ENCODE measurements around the gene GUCY1A2. TPM values are rescaled to one million over a fixed set of nuclear protein-coding genes. Genes with fewer than 3 reads are reported as not detected.

GUCY1A2 gene
- total RNA-seq, 6 experiments from 2014 or later: 1.1 to 4.9 (median 2.5) TPM

- intact Hi-C loops (cut with DNase I): no loop called here
- Histone ChIP-seq H3K36me3 (no peaks in the 10 kb centered on the region), H3K9me3 (no peaks in the 10 kb centered on the region), H3K27me3 (no peaks in the 10 kb centered on the region), H3K27ac (no peak overlapping the region), H3K4me3 (no peak overlapping the region), H3K4me1 (no peaks in the 10 kb centered on the region)
- ATAC-seq (no peak), DNase-seq (no peak)
- 47% methylated on average over 4 of the region's 4 CpGs for WGBS (ENCODE audit: insufficient coverage, low coverage, low lambda C conversion rate, missing lambda C conversion rate)
- TF ChIP-seq POLR2A (IDR thresholded peaks at IDR 0.05): no peak
- TF ChIP-seq, protein P1, sequence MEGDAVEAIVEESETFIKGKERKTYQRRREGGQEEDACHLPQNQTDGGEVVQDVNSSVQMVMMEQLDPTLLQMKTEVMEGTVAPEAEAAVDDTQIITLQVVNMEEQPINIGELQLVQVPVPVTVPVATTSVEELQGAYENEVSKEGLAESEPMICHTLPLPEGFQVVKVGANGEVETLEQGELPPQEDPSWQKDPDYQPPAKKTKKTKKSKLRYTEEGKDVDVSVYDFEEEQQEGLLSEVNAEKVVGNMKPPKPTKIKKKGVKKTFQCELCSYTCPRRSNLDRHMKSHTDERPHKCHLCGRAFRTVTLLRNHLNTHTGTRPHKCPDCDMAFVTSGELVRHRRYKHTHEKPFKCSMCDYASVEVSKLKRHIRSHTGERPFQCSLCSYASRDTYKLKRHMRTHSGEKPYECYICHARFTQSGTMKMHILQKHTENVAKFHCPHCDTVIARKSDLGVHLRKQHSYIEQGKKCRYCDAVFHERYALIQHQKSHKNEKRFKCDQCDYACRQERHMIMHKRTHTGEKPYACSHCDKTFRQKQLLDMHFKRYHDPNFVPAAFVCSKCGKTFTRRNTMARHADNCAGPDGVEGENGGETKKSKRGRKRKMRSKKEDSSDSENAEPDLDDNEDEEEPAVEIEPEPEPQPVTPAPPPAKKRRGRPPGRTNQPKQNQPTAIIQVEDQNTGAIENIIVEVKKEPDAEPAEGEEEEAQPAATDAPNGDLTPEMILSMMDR (IDR thresholded peaks at IDR 0.05): no peak
These were observed 20.0 kb downstream of the GUCY1A2 start for GRCh38 chr11:106998116-106998915.

- DNase-seq (no peak), ATAC-seq (no peak)
- intact Hi-C loops (cut with DNase I): no loop called here
- Histone ChIP-seq H3K36me3 (no peaks in the 10 kb centered on the region), H3K4me1 (no peaks in the 10 kb centered on the region), H3K9me3 (no peaks in the 10 kb centered on the region), H3K4me3 (no peak overlapping the region), H3K27me3 (no peaks in the 10 kb centered on the region), H3K27ac (no peak overlapping the region)
- 59% methylated on average over 3 of the region's 3 CpGs for WGBS (ENCODE audit: insufficient coverage, low coverage, low lambda C conversion rate, missing lambda C conversion rate)
- TF ChIP-seq, protein P1 (IDR thresholded peaks at IDR 0.05): no peak
- TF ChIP-seq POLR2A (IDR thresholded peaks at IDR 0.05): no peak
These were observed 21.0 kb downstream of the GUCY1A2 start for GRCh38 chr11:106997227-106997626.

GRCh38 chr11:106996691-106997090 lies 21.6 kb downstream of the GUCY1A2 start:
- Histone ChIP-seq H3K27ac (no peak overlapping the region), H3K9me3 (no peaks in the 10 kb centered on the region), H3K27me3 (no peaks in the 10 kb centered on the region), H3K4me3 (no peak overlapping the region), H3K4me1 (no peaks in the 10 kb centered on the region), H3K36me3 (no peaks in the 10 kb centered on the region)
- WGBS (ENCODE audit: insufficient coverage, low coverage, low lambda C conversion rate, missing lambda C conversion rate): 46% methylated on average over 3 of the region's 3 CpGs
- TF ChIP-seq, protein P1 (IDR thresholded peaks at IDR 0.05): no peak
- no peak for TF ChIP-seq POLR2A (IDR thresholded peaks at IDR 0.05)
- intact Hi-C loops (cut with DNase I): no loop called here
- DNase-seq (no peak), ATAC-seq (no peak)

DNA sequence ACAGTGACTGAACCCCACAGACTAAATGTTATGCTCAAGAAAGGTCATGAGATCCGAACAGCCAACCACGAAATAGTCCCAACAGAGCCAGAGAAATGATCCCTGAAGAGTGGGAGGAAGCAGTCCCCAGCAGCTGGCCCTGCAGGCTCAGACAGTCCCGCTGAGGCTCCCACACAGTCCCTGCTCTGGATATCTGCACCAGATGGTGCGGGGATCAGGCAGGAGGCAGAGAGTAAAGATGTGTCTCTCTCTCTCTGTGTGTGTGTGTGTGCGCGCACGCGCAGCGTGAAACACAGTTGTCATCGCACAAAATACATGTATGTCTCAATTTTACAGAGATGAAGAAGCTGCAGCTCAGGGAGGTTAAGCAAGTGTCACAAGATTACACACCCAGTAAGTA lies 27.9 kb downstream of the GUCY1A2 start:
- TF ChIP-seq, protein P1 (IDR thresholded peaks at IDR 0.05): no peak
- Histone ChIP-seq H3K27ac (no peak overlapping the region), H3K36me3 (no peaks in the 10 kb centered on the region), H3K27me3 (no peaks in the 10 kb centered on the region), H3K9me3 (no peaks in the 10 kb centered on the region), H3K4me3 (no peak overlapping the region), H3K4me1 (no peaks in the 10 kb centered on the region)
- intact Hi-C loops (cut with DNase I): no loop called here
- WGBS (ENCODE audit: insufficient coverage, low coverage, low lambda C conversion rate, missing lambda C conversion rate): 69% methylated on average over 6 of the region's 10 CpGs
- no peak for DNase-seq
- peak in 1 of 4 donors; percentile 35 for ATAC-seq
